Spleen (tissue), 11 donors: ENCODE measurements around the gene TRIM2. TPM values are rescaled to one million over a fixed set of nuclear protein-coding genes. Genes with fewer than 3 reads are reported as not detected.

Experiments used
- DNase-seq: peaks from one replicate; pipeline ENCODE4 v3.0.0-alpha.2; 2020
- H3K27ac ChIP-seq, 8 donors: fragments of 200-600 bp; sonication (generic) in 7 of 8; 1 replicate in 4 of 8; 2 replicates in 4 of 8; pipeline versions ENCODE4 v1.5.0 to v1.8.0; 2016 to 2021; ENCODE audit warnings: inconsistent platforms in 4 of 8, mild to moderate bottlenecking in 4 of 8, moderate library complexity in 1 of 8
- H3K27me3 ChIP-seq, 7 donors: fragments of 200-600 bp; sonication (generic) in 6 of 7; replicated peaks in 1 of 7; 1 replicate in 4 of 7; 2 replicates in 3 of 7; pipeline versions ENCODE4 v1.5.0 to v1.8.0; 2016 to 2021; ENCODE audit warnings: inconsistent platforms in 3 of 7, mild to moderate bottlenecking in 1 of 7
- H3K36me3 ChIP-seq, 6 donors: fragments of 200-600 bp; sonication (generic) in 5 of 6; 1 replicate in 4 of 6; 2 replicates in 2 of 6; pipeline versions ENCODE4 v1.5.0 to v1.8.0; 2016 to 2021; ENCODE audit warnings: inconsistent platforms in 2 of 6
- H3K4me1 ChIP-seq, 6 donors: fragments of 200-600 bp; sonication (generic) in 5 of 6; 1 replicate in 3 of 6; 2 replicates in 3 of 6; pipeline versions ENCODE4 v1.5.0 to v1.8.0; 2016 to 2021; ENCODE audit warnings: inconsistent platforms in 3 of 6
- H3K4me3 ChIP-seq, 8 donors: fragments of 200-600 bp; sonication (generic) in 7 of 8; 1 replicate in 4 of 8; 2 replicates in 4 of 8; pipeline versions ENCODE4 v1.5.0 to v1.8.0; 2016 to 2021; ENCODE audit warnings: inconsistent platforms in 4 of 8, mild to moderate bottlenecking in 4 of 8, moderate library complexity in 2 of 8
- H3K9me3 ChIP-seq, 8 donors: fragments of 200-600 bp; sonication (generic) in 7 of 8; 1 replicate in 4 of 8; 2 replicates in 4 of 8; pipeline versions ENCODE4 v1.5.0 to v1.8.0; 2016 to 2021; ENCODE audit warnings: inconsistent platforms in 4 of 8
- POLR2A ChIP-seq, 3 donors: fragments of 450-650 bp; IDR thresholded peaks; one replicate each; pipeline ENCODE4 v1.5.1; 2017; ENCODE audit warnings: antibody characterized with exemption in 3 of 3, mild to moderate bottlenecking in 1 of 3
- POLR2AphosphoS5 ChIP-seq, 3 donors: sonication (generic); formaldehyde crosslinking; IDR thresholded peaks; one replicate each; pipeline ENCODE4 v1.5.1; 2017; ENCODE audit warnings: antibody characterized with exemption in 3 of 3
- WGBS, 5 donors: extraction: QIAGEN DNeasy Blood & Tissue Kit in 3 of 5; methylation state at CpG; one replicate each; pipeline versions ENCODE4 v1.1.5 to v1.1.7; 2013 to 2018; 5-methylcytosine and 5-hydroxymethylcytosine counted together
- intact Hi-C: fragments of 100-400 bp; cut with DNase I; formaldehyde crosslinking; loops from one replicate; pipeline ENCODE4 v1.15.0; 2023; ENCODE audit warnings: low total_unique reads
- polyA plus RNA-seq, 3 donors: library from polyadenylated mRNA; stranded (reverse); fragments of 200-250 nt; gene quantifications; one replicate each; pipeline ENCODE4 v1.2.1, GENCODE V29; 2013
- total RNA-seq, 7 donors: library from RNA; depleted of rRNA in 3 of 7; stranded (reverse); fragments of >200 nt in 3 of 7; fragmentation: NEBNext Ultra II Directional in 4 of 7; extraction: Animal tissue kit (Norgen Biotek cat#: 25700) in 4 of 7; gene quantifications; one replicate each; pipeline versions ENCODE4 v1.1.0 to v1.2.1, GENCODE V29; 2016 to 2021
- TF ChIP-seq, protein P1 (sequence below), 11 experiments: fragments of 200-600 bp in 7 of 11; fragments of 450-650 bp in 4 of 11; sonication (generic) in 4 of 11; IDR thresholded peaks in 8 of 11; conservative IDR thresholded peaks in 3 of 11; 1 replicate in 7 of 11; 2 replicates in 4 of 11; pipeline versions ENCODE4 v1.4.0 to v1.8.0; 2016 to 2021; ENCODE audit warnings: antibody characterized with exemption in 11 of 11, inconsistent platforms in 4 of 11, mild to moderate bottlenecking in 1 of 11
- donor health status: healthy with polysubstance abuse.
- donor health status: DM: no; HTN: no; CAD: no; lungs with moderate emphysema.
- donor health status: DM: no; HTN: no; CAD: no.
- donor health status: Bipolar disorder and iron deficiency.
- donor health status: healthy.
- donor health status: DM: no; HTN: no; CAD: no.
- donor health status: DM: yes; HTN: yes; CAD: no.

The TRIM2 gene
- total and polyA plus RNA-seq, 10 donors: 3.2 to 77.9 (median 45.3) TPM

DNA sequence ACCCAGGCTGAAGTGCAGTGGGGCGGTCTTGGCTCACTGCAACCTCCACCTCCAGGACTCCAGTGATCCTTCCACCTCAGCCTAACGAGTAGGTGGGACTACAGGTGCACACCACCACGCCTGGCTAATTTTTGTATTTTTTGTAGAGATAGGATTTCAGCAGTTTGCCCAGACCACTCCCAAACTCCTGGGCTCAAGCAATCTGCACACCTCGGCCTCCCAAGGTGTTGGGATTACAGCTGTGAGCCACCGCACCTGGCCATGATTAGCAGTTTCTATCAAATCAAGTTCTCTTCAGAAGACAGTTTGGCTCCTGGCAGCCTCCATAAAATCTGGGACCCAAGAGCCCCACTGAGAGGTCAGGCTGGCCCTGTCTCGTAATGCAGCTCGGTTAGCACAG is 26.4 kb upstream of the TRIM2 start:
- intact Hi-C loops: no loop called here
- H3K27ac ChIP-seq: no peak overlapping the region
- 85 to 96% (median 90%) methylated on average over 5 to 7 of the region's 7 CpGs for WGBS, 5 donors
- no peaks in the 10 kb centered on the region for H3K36me3 ChIP-seq
- TF ChIP-seq, protein P1, sequence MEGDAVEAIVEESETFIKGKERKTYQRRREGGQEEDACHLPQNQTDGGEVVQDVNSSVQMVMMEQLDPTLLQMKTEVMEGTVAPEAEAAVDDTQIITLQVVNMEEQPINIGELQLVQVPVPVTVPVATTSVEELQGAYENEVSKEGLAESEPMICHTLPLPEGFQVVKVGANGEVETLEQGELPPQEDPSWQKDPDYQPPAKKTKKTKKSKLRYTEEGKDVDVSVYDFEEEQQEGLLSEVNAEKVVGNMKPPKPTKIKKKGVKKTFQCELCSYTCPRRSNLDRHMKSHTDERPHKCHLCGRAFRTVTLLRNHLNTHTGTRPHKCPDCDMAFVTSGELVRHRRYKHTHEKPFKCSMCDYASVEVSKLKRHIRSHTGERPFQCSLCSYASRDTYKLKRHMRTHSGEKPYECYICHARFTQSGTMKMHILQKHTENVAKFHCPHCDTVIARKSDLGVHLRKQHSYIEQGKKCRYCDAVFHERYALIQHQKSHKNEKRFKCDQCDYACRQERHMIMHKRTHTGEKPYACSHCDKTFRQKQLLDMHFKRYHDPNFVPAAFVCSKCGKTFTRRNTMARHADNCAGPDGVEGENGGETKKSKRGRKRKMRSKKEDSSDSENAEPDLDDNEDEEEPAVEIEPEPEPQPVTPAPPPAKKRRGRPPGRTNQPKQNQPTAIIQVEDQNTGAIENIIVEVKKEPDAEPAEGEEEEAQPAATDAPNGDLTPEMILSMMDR (IDR thresholded peaks at IDR 0.05 in 8 of 11, conservative IDR thresholded peaks at IDR 0.05 in 3 of 11): no peak
- no peaks in the 10 kb centered on the region for H3K9me3 ChIP-seq
- no peak overlapping the region for H3K4me3 ChIP-seq
- H3K4me1 ChIP-seq: peaks cover 0 to 5% (median 0%) of the 10 kb centered on the region in 6 donors
- DNase-seq: no peak
- H3K27me3 ChIP-seq: no peaks in the 10 kb centered on the region

DNA sequence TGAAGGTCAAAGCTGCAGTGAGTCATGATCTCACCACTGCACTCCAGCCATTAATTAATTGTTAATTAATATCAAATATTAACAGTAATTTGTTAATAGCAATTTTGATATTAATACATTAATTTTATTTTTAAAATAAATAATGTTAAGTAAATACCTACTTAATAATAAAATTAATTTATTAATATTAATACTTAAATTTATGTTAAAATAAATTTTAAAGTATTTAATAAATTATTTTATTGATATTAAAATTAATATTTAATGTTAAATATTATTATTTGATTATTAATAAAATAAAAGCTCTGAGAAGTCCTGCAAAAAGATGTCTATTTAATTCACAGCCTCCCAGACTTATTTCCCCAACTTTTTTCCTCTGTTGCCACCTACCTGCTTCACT is 25.1 kb upstream of the TRIM2 start:
- TF ChIP-seq POLR2AphosphoS5 (IDR thresholded peaks at IDR 0.05) (no peak), POLR2A (IDR thresholded peaks at IDR 0.05) (no peak)
- TF ChIP-seq, protein P1 (IDR thresholded peaks at IDR 0.05 in 8 of 11, conservative IDR thresholded peaks at IDR 0.05 in 3 of 11): no peak
- Histone ChIP-seq H3K36me3 (no peaks in the 10 kb centered on the region), H3K4me1 (peaks cover 0 to 5% (median 0%) of the 10 kb centered on the region in 6 donors), H3K27me3 (no peaks in the 10 kb centered on the region), H3K27ac (no peak overlapping the region), H3K9me3 (no peaks in the 10 kb centered on the region), H3K4me3 (no peak overlapping the region)
- intact Hi-C loops: no loop called here
- DNase-seq: no peak

DNA sequence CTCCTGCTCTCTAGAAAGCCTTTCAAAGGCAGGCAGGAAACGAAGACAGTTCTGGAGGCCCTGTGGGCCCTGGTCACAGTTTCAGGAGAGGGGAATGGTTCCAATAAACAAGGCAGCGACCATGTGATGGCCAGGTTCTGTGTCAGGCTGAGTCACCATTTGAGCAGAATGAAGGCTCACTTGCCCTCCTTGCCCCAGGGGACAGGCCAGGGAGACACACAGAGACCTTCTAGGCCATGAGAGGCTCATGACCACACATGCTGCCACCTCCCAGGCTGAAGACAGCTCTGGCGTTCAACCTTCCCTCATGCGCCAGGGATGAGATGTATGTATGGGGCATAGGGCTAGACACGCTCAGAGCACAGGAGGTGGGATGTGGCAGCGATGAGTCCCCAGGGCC is 22.9 kb upstream of the TRIM2 start:
- no peaks in the 10 kb centered on the region for H3K36me3 ChIP-seq
- no peaks in the 10 kb centered on the region for H3K27me3 ChIP-seq
- no peak for TF ChIP-seq POLR2AphosphoS5 (IDR thresholded peaks at IDR 0.05)
- TF ChIP-seq POLR2A (IDR thresholded peaks at IDR 0.05): no peak
- TF ChIP-seq, protein P1 (IDR thresholded peaks at IDR 0.05 in 8 of 11, conservative IDR thresholded peaks at IDR 0.05 in 3 of 11): no peak
- H3K4me1 ChIP-seq: no peaks in the 10 kb centered on the region
- intact Hi-C loops: no loop called here
- H3K9me3 ChIP-seq: no peaks in the 10 kb centered on the region
- H3K4me3 ChIP-seq: no peak overlapping the region
- WGBS, 5 donors: 87 to 92% (median 91%) methylated on average over 5 to 6 of the region's 6 CpGs
- no peak overlapping the region for H3K27ac ChIP-seq
- DNase-seq: no peak

DNA sequence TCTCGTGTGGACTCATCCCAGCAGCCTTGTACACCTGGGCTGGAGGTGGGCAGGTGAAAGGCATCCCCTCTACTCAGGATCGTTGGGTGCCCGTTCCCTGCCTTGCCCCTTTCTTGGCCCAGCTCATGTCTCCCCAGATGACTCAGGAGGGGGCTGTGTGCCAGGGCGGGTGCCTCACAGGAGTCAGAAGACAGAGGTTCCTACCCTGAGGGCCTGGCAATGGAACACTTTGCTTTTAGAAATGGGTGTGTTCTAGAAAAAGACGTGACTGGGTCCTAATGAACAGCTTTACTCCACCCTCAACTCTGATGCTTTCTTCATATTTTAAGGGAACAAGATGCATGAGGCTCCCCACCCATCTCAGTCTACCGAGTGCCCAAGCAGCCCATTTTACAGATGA is 22.5 kb upstream of the TRIM2 start:
- Histone ChIP-seq H3K4me1 (no peaks in the 10 kb centered on the region), H3K4me3 (no peak overlapping the region), H3K27ac (no peak overlapping the region), H3K9me3 (no peaks in the 10 kb centered on the region), H3K27me3 (no peaks in the 10 kb centered on the region), H3K36me3 (no peaks in the 10 kb centered on the region)
- WGBS, 5 donors: 85 to 93% (median 90%) methylated on average over 5 to 6 of the region's 6 CpGs
- no peak for TF ChIP-seq POLR2AphosphoS5 (IDR thresholded peaks at IDR 0.05)
- TF ChIP-seq, protein P1 (IDR thresholded peaks at IDR 0.05 in 8 of 11, conservative IDR thresholded peaks at IDR 0.05 in 3 of 11): no peak
- TF ChIP-seq POLR2A (IDR thresholded peaks at IDR 0.05): no peak
- intact Hi-C loops: no loop called here
- no peak for DNase-seq
